GM12878 (cell line): ENCODE data around the gene UGT2B10. TPM values are rescaled to one million over a fixed set of nuclear protein-coding genes. Genes with fewer than 3 reads are reported as not detected.
"Not testable (repeated sequence)": the region's sequence is repeated elsewhere in the genome, so short reads cannot be mapped to it uniquely, and the experiment has no call there.

ENCODE experiments used
- ATAC-seq: fragments of 200-7000 bp; cut with Tn5 transposase; 3 replicates; pipeline ENCODE4 v1.9.1; 2020; ENCODE audit warnings: mild to moderate bottlenecking, moderate library complexity
- BruUV-seq: library from RNA; stranded (reverse); fragments of 400-500 nt; replicated peaks from 2 replicates; lab custom pipeline; 2021; lab: Mats Ljungman, UMichigan
- CTCF ChIA-PET: fragments of 300-600 bp; sonication (Branson Sonifier 250); formaldehyde crosslinking; extraction: SDS; loops from one replicate; lab custom pipeline; 2021; ENCODE audit warnings: inconsistent platforms; lab: Yijun Ruan, JAX
- POLR2A ChIA-PET: fragments of 350-600 bp; formaldehyde crosslinking; extraction: SDS; loops from one replicate; lab custom pipeline; 2021; ENCODE audit warnings: inconsistent platforms; lab: Charles Lee
- RAD21 ChIA-PET: fragments of 300-600 bp; sonication (Branson Sonifier 250); formaldehyde crosslinking; loops from one replicate; lab custom pipeline; 2023; ENCODE audit warnings: antibody characterized with exemption; ENCODE audit not compliant: unreplicated experiment; lab: Charles Lee
- SMC1A ChIA-PET: fragments of 300-600 bp; sonication (Branson Sonifier 250); formaldehyde crosslinking; loops from one replicate; lab custom pipeline; 2023; ENCODE audit not compliant: unreplicated experiment, uncharacterized antibody; lab: Charles Lee
- DNase-seq: peaks from one replicate; pipeline ENCODE4 v3.0.0-alpha.2; 2011; ENCODE audit warnings: low read depth, low spot score
- FAIRE-seq: peaks from 3 replicates; lab custom pipeline; 2011; peaks lifted over from hg19 to GRCh38; lab: Jason Lieb, UNC
- H2AFZ ChIP-seq: 2 replicates; pipeline ENCODE4 v1.6.0; 2011; ENCODE audit warnings: low read depth, low read length, control low read depth; ENCODE audit not compliant: control insufficient read depth
- H3K27ac ChIP-seq: 2 replicates; pipeline ENCODE4 v1.5.1; 2011; ENCODE audit warnings: control low read depth; ENCODE audit not compliant: control insufficient read depth, insufficient read depth
- H3K27me3 ChIP-seq, 2 experiments: replicated peaks in 1 of 2; 2 replicates each; pipeline versions ENCODE4 v1.6.0 to v1.6.1; 2011; ENCODE audit warnings: low read length in 1 of 2; ENCODE audit not compliant: control insufficient read depth in 2 of 2, insufficient read depth in 2 of 2
- H3K36me3 ChIP-seq, 2 experiments: 2 replicates each; pipeline ENCODE4 v1.5.1; 2011; ENCODE audit warnings: low read length in 1 of 2; ENCODE audit not compliant: control insufficient read depth in 2 of 2, insufficient read depth in 2 of 2
- H3K4me1 ChIP-seq: 2 replicates; pipeline ENCODE4 v1.6.1; 2011; ENCODE audit warnings: mild to moderate bottlenecking, low read length, moderate library complexity, mixed read lengths; ENCODE audit not compliant: control insufficient read depth, insufficient read depth
- H3K4me2 ChIP-seq: 2 replicates; pipeline ENCODE4 v1.6.0; 2011; ENCODE audit warnings: control low read depth; ENCODE audit not compliant: control insufficient read depth, insufficient read depth
- H3K4me3 ChIP-seq: fragments of 200-600 bp; sonication (generic); 2 replicates; pipeline ENCODE4 v1.5.1; 2016
- H3K79me2 ChIP-seq: 2 replicates; pipeline ENCODE4 v1.6.0; 2011; ENCODE audit warnings: low read length; ENCODE audit not compliant: control insufficient read depth, insufficient read depth
- H3K9ac ChIP-seq: 2 replicates; pipeline ENCODE4 v1.8.0; 2011; ENCODE audit warnings: low read length, control low read depth, mixed read lengths; ENCODE audit not compliant: control insufficient read depth, insufficient read depth
- H3K9me3 ChIP-seq: replicated peaks from 3 replicates; pipeline ENCODE4 v1.5.1; 2011; ENCODE audit warnings: mild to moderate bottlenecking, low read length; ENCODE audit not compliant: control insufficient read depth, insufficient read depth
- H4K20me1 ChIP-seq: 2 replicates; pipeline ENCODE4 v1.6.0; 2011; ENCODE audit not compliant: control insufficient read depth, insufficient read depth
- CBX3 ChIP-seq: fragments of 200-600 bp; sonication (generic); IDR thresholded peaks from 2 replicates; pipeline ENCODE4 v1.6.1; 2016; ENCODE audit warnings: low read depth, borderline replicate concordance
- CREB1 ChIP-seq: IDR thresholded peaks from 2 replicates; pipeline ENCODE4 v1.6.1; 2012; ENCODE audit warnings: low read depth, mild to moderate bottlenecking, inconsistent platforms
- WGBS: methylation state at CpG from one replicate; pipeline ENCODE4 v1.1.6; 2016; ENCODE audit warnings: low lambda C conversion rate; ENCODE audit not compliant: insufficient replicate concordance, insufficient coverage; ENCODE audit errors: missing lambda C conversion rate; 5-methylcytosine and 5-hydroxymethylcytosine counted together
- in situ Hi-C: fragments of 300-500 bp; cut with MboI; formaldehyde crosslinking; loops from 9 replicates; pipeline ENCODE4 v1.14.3; 2018; ENCODE audit warnings: mixed read lengths
- intact Hi-C: fragments of 100-400 bp; cut with micrococcal nuclease; formaldehyde crosslinking; loops from one replicate; pipeline ENCODE4 v1.14.2; 2022; ENCODE audit not compliant: unreplicated experiment
- polyA plus RNA-seq, 11 experiments: library from polyadenylated mRNA; depleted of rRNA in 4 of 11; unstranded in 6 of 11; stranded (reverse) in 5 of 11; fragments of >200 nt; fragmentation: Nextera tagmentation in 4 of 11; fragmentation: Illumina TruSeq in 1 of 11; extraction: Ambion mirVana in 4 of 11; extraction: Trizol in 1 of 11; gene quantifications; 1 replicate in 1 of 11; 2 replicates in 10 of 11; pipeline versions ENCODE4 v1.2.1 to v1.2.3, GENCODE V29; 2011 to 2016; ENCODE audit warnings: inconsistent platforms in 2 of 11, missing spikeins in 2 of 11, low read depth in 1 of 11
- total RNA-seq, 4 experiments: library from RNA; depleted of rRNA in 3 of 4; stranded (reverse); fragments of >200 nt in 3 of 4; fragmentation: Illumina TruSeq in 1 of 4; extraction: Trizol in 1 of 4; gene quantifications; 2 replicates each; pipeline versions ENCODE4 v1.2.1 to v1.2.3, GENCODE V29; 2013 to 2021

The UGT2B10 gene
- total and polyA plus RNA-seq, 10 of the 15 experiments (the other 5 are each of a cell fraction or from before 2014, with no cell fraction given), result not detected

DNA sequence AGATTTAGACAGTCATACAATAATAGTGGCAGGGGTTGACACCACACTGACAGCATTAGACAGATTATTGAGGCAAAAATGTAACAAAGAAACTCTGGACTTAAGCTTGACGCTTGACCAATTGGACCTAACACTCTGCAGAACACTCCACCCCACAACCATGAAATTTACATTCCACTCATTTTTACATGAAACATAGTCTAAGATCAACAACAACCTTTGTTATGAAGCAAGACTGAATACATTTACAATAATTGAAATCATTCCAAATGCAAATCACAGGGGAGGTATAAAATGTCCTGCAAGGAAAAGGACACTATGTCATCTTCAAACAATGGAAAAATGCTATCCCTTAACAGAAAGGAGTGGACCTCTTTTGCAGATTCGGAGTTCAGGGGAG is 4.9 kb upstream of the UGT2B10 start:
- Histone ChIP-seq H3K4me3 (no peak overlapping the region), H3K9ac (no peak overlapping the region), H4K20me1 (no peaks in the 10 kb centered on the region), H3K36me3 (no peaks in the 10 kb centered on the region), H2AFZ (no peak overlapping the region), H3K9me3 (no peaks in the 10 kb centered on the region), H3K27ac (no peak overlapping the region), H3K79me2 (no peaks in the 10 kb centered on the region), H3K4me1 (no peaks in the 10 kb centered on the region), H3K27me3 (no peaks in the 10 kb centered on the region), H3K4me2 (no peak overlapping the region)
- SMC1A ChIA-PET, result no interaction called here
- in situ Hi-C loops (no loop called here), intact Hi-C loops (no loop called here)
- CTCF ChIA-PET, result no interaction called here
- POLR2A ChIA-PET, result no interaction called here
- BruUV-seq, result no TSS peak
- RAD21 ChIA-PET, result no interaction called here
- TF ChIP-seq CREB1, result no peak
- no peak for TF ChIP-seq CBX3
- FAIRE-seq (no peak), ATAC-seq (no peak), DNase-seq (no peak)
- WGBS, result 18% methylated on average over 2 of the region's 2 CpGs

GRCh38 chr4:68816410-68817265 is 844 bp downstream of the UGT2B10 start:
- ATAC-seq, H3K27me3 ChIP-seq, in situ Hi-C loops, H3K4me3 ChIP-seq, H3K36me3 ChIP-seq, FAIRE-seq, BruUV-seq, DNase-seq, RAD21 ChIA-PET, H3K79me2 ChIP-seq, H3K9ac ChIP-seq, POLR2A ChIA-PET, H3K4me1 ChIP-seq, H3K4me2 ChIP-seq, intact Hi-C loops, H2AFZ ChIP-seq, H3K27ac ChIP-seq, H3K9me3 ChIP-seq, H4K20me1 ChIP-seq: not testable (repeated sequence)
- ChIA-PET CTCF (interaction anchor here (1.1 kb wide), 1 partner anchor 21 kb away, joined by 4 read pairs; no protein-coding TSS in a partner anchor), SMC1A (interaction anchor here (1.1 kb wide), 1 partner anchor 37 kb away, joined by 3 read pairs; no protein-coding TSS in a partner anchor)
- WGBS, result 24% methylated on average over 5 of the region's 5 CpGs
